Esophagus muscularis mucosa (tissue), 4 donors: ENCODE measurements around the gene DAPK2.

ENCODE experiments used
- EP300 ChIP-seq: sonication (generic); formaldehyde crosslinking; IDR thresholded peaks from one replicate; pipeline ENCODE4 v1.6.1; 2017; ENCODE audit warnings: antibody characterized with exemption
- POLR2A ChIP-seq: fragments of 450-650 bp; IDR thresholded peaks from one replicate; pipeline ENCODE4 v1.6.1; 2017; ENCODE audit warnings: antibody characterized with exemption, moderate library complexity, mild to moderate bottlenecking, low read depth
- POLR2AphosphoS5 ChIP-seq, 2 donors: sonication (generic); formaldehyde crosslinking; IDR thresholded peaks; one replicate each; pipeline ENCODE4 v1.6.1; 2017; ENCODE audit warnings: antibody characterized with exemption in 2 of 2
- TF ChIP-seq, protein P1 (sequence below), 3 experiments: fragments of 200-600 bp in 2 of 3; fragments of 450-650 bp in 1 of 3; sonication (generic) in 2 of 3; IDR thresholded peaks; one replicate each; pipeline ENCODE4 v1.5.1; 2017 to 2019; ENCODE audit warnings: antibody characterized with exemption in 3 of 3, mild to moderate bottlenecking in 2 of 3, moderate library complexity in 1 of 3

DNA sequence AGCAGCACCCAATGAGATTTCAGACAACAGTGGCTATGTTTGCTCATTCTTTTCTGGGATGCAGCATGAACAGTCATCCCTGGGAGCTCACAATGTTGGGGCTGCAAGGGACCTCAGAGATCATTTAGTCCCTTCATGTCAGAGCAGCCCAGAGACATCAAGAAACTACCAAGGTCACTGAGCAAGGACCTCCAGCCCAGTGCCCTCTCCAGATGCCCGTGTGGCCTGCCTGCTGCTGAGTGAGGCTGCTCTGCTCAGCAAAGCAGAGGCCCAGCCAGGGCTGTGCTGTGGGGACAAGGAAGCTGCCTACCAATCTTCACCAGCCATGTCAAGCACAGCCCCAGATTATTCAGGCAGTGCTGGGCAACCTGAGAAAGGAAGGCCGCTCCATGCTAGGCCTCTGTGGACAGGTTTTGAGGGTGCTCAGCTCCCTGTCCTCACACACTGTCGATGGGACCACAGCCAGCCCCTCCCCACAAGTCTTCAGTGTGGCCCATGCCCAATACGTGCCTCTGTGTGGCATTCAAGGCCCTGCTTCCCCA, 99.7 kb downstream of the DAPK2 start:
- TF ChIP-seq POLR2A (no peak), EP300 (no peak), POLR2AphosphoS5 (IDR thresholded peaks at IDR 0.05) (no peak)
- TF ChIP-seq, protein P1, sequence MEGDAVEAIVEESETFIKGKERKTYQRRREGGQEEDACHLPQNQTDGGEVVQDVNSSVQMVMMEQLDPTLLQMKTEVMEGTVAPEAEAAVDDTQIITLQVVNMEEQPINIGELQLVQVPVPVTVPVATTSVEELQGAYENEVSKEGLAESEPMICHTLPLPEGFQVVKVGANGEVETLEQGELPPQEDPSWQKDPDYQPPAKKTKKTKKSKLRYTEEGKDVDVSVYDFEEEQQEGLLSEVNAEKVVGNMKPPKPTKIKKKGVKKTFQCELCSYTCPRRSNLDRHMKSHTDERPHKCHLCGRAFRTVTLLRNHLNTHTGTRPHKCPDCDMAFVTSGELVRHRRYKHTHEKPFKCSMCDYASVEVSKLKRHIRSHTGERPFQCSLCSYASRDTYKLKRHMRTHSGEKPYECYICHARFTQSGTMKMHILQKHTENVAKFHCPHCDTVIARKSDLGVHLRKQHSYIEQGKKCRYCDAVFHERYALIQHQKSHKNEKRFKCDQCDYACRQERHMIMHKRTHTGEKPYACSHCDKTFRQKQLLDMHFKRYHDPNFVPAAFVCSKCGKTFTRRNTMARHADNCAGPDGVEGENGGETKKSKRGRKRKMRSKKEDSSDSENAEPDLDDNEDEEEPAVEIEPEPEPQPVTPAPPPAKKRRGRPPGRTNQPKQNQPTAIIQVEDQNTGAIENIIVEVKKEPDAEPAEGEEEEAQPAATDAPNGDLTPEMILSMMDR (IDR thresholded peaks at IDR 0.05), result no peak
